Tongue (tissue), 2 donors: ENCODE results near the gene SPACDR. TPM values are rescaled to one million over a fixed set of nuclear protein-coding genes. Genes with fewer than 3 reads are reported as not detected.

ENCODE experiments used
- DNase-seq: peaks from one replicate; pipeline ENCODE4 v3.0.0-alpha.2; 2015
- total RNA-seq: library from RNA; depleted of rRNA; stranded (reverse); fragments of >200 nt; gene quantifications from one replicate; pipeline ENCODE4 v1.2.3, GENCODE V29; 2014

The SPACDR gene
- total RNA-seq, 1 donor from 2014 or later = not detected

- DNase-seq = no peak
Observed at GRCh38 chr7:100485471-100485876, 21.4 kb upstream of the SPACDR start.

GRCh38 chr7:100484673-100485045 lies 20.6 kb upstream of the SPACDR start:
- no peak for DNase-seq

- DNase-seq = peak; percentile 90
Observed at GRCh38 chr7:100483722-100484672, 19.9 kb upstream of the SPACDR start, which contains the start of gene NYAP1. NYAP1 (plus strand) TSS chr7:100483927; CDS start chr7:100485312, 1,385 bp downstream.

- DNase-seq = peak; percentile 86
Observed at GRCh38 chr7:100483090-100483721, 19.1 kb upstream of the SPACDR start.

GRCh38 chr7:100482728-100483089 lies 18.6 kb upstream of the SPACDR start:
- DNase-seq = no peak

- no peak for DNase-seq
Observed at GRCh38 chr7:100481466-100481865, 17.4 kb upstream of the SPACDR start.

- DNase-seq = peak; percentile 98
Observed at GRCh38 chr7:100478958-100479660, 15.0 kb upstream of the SPACDR start, which contains the start of gene TSC22D4. TSC22D4 (minus strand) TSS chr7:100479214; CDS start chr7:100478038, 1,176 bp downstream.

- DNase-seq = no peak
Observed at GRCh38 chr7:100477871-100478267, 13.8 kb upstream of the SPACDR start.

- DNase-seq = peak; percentile 24
Observed at GRCh38 chr7:100476903-100477870, 13.1 kb upstream of the SPACDR start.

- no peak for DNase-seq
Observed at GRCh38 chr7:100476101-100476780, 12.2 kb upstream of the SPACDR start.

GRCh38 chr7:100475549-100475948 lies 11.5 kb upstream of the SPACDR start:
- peak; percentile 71 for DNase-seq

GRCh38 chr7:100472854-100473499 lies 8.9 kb upstream of the SPACDR start:
- no peak for DNase-seq

GRCh38 chr7:100472121-100472851 lies 8.2 kb upstream of the SPACDR start:
- no peak for DNase-seq

- no peak for DNase-seq
Observed at GRCh38 chr7:100471021-100471420, 7.0 kb upstream of the SPACDR start.

- DNase-seq = peak; percentile 92
Observed at GRCh38 chr7:100469227-100470044, 5.4 kb upstream of the SPACDR start.

GRCh38 chr7:100467638-100468373 lies 3.7 kb upstream of the SPACDR start:
- DNase-seq = peak; percentile 82

- DNase-seq = no peak
Observed at GRCh38 chr7:100466653-100467605, 2.9 kb upstream of the SPACDR start.
